Stimulated activated CD8-positive, alpha-beta memory T cell treated with anti-CD3 and anti-CD28 coated beads, Interleukin-7, amount 100 ng/mL, for 24 hours (primary cell): ENCODE results near the gene GXYLT2.

Source experiments
- DNase-seq: peaks from one replicate; pipeline ENCODE4 v3.0.0-alpha.2; 2020; ENCODE audit warnings: low read depth

The GXYLT2 gene

GRCh38 chr3:73018790-73019441, 131.1 kb downstream of the GXYLT2 start:
- no peak for DNase-seq

- DNase-seq = no peak
These were observed 133.5 kb downstream of the GXYLT2 start for GRCh38 chr3:73021301-73021835.

GRCh38 chr3:73024836-73025235, 137.0 kb downstream of the GXYLT2 start:
- DNase-seq = no peak

DNA sequence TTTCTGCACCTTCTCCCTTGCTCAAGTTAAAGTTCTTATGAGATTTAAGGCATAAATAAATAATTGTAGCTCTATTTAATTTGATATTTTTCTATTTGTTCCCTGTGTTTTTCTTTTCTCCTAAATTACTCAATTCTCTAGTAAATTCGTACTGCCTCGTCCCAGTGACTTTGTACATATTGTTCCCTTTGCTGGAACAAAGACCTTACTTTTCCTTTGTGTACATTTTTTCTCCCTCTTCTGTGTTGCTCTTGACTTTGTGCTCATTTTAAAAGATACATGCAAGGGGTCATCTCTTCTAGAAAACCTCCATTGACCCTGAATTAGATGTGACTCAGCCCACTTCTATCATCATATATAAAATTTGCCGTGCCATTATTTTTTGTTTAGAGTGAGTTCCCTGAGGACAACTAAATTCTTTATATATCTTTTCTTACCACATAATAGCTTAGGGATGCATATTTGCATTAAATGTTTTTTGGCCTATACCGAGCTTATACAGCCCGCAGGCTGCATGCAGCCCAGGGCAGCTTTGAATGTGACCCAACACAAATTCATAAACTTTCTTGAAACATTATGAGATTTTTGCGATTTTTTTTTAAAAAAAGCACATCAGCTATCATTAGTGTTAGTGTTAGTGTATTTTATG, 138.4 kb downstream of the GXYLT2 start:
- no peak for DNase-seq
